ENCODE results near the gene CELF5.
A peak's percentile ranks its signal among the peaks of the same experiment; 100 is the strongest.
"Not testable (repeated sequence)": the region's sequence is repeated elsewhere in the genome, so short reads cannot be mapped to it uniquely, and the experiment has no call there.

Gene CELF5

DNA sequence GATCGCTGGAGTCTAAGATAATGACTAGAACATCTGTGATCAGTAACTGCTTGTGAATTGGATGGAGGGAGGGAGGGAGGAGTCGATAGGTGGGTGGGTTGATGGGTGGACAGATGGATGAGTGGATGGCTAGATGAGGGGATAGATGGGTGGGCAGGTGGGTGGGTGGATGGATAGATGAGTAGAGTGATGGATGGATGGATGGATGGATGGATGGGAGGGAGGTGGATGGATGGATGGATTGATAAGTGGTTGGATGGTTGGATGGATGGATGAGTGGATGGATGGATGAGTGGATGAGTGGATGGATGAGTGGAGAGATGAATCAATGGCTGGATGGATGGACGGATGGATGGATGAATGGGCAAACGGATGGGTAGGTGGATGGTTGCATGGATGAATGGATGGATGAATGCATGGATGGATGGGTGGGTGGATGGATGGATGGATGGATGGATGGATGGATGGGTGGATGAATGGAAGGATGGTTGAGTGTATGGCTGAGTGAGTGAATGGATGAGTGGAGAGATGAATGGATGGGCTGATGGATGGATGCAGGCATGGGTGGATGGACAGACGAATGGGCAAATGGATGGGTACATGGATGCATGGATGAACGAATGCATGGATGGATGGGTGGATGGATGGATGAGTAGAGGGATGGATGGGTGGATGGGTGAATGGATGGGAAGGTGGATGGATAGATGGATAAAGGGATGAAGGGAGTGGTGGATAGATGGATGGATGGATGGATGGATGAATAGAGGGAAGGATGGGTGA is 97.9 kb downstream of the CELF5 start:
- DNase-seq (ENCODE audit: low read depth): no peak

DNA sequence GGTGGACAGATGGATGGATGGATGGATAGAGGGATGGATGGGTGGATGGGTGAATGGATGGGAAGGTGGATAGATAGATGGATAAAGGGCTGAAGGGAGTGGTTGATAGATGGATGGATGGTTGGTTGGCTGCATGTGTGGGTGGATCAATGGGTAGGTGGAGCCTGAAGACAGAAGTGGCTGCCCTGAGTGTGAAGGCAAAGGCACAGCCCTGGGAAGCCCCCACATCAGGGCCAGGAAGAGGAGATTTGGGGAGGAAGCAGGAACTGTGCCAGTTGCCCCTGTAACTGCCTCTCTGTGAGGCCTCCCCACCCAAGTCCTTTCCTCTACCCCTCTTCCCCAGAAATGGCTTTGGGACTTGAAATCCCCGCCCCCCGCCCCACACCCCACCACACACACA is 98.6 kb downstream of the CELF5 start:
- DNase-seq (ENCODE audit: low read depth): no peak

DNA sequence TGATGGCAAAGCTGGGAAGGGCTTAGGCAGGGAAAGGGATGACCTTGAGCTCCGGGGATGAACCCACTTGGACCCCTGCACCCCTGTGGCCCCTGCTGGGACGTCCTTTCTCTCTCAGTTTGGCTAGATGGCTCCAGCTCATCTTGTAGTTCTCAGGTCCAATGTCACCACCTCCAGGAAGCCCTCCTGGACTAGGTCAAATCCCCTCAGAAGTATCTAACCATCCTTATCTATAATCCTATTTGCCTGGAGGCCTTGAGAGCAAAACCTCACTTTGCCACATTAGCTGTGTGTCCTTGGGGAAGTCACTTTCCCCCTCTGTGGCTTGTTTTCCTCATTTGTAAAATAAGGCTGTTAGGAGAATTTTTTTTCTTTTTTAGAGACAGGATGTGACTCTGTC is 99.2 kb downstream of the CELF5 start:
- no peak for DNase-seq (ENCODE audit: low read depth)

DNA sequence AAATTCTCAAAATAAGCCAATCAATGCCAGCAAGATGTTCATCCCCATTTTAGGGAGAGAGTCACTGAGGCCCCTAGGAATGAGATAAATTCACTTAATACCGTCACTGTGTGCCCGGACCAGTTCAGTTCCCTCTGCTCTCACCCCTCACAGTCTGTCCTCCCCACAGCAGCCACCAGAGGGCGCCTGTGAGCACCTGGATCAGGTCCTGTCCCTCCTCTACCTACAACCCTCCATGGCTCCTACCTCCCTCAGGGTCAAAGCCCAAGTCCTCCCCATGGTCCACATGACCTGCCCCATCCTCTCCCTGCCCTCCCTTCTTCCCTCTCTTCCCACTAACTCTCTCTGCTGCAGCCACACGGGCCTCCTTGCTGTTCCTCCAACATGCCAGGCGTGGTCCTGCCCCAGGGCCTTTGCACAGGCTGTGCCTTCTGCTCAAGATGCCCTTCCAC is 100.0 kb downstream of the CELF5 start:
- DNase-seq (ENCODE audit: low read depth): peak; percentile 69

DNA sequence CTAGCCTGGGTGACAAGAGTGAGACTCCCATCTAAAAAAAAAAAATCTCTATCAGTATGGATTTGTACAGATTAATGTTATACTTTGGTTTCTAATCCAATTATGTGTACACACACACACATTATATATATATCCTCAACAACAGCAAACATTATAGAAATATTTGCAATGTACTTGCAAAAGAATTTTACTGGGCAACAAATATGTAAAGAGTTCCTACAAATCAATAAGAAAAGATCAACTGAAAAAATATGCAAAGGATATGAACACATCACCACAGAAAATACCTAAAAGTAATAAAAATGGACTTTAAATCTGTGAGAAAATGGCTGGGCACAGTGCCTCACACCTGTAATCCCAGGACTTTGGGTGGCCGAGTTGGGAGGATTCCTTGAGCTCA is 101.0 kb downstream of the CELF5 start:
- DNase-seq (ENCODE audit: low read depth): no peak

DNA sequence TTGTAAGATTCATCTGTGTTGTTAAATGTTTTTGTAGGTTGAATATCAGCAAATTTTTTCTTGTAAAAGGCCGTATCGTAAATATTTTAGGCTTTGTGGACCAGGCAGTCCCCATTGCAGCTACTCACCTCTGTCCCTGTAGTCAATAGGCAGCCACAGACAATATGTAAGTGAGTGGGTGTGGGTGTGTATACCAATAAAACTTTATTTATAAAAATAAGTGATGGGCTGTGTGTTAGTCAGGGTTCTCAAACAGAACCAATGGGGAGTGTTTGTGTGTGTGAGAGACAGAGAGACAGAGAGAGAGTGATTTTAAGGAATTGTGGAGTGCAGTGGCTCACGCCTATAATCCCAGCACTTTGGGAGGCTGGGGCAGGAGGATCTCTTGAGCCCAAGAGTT is 104.3 kb downstream of the CELF5 start:
- no peak for DNase-seq (ENCODE audit: low read depth)

DNA sequence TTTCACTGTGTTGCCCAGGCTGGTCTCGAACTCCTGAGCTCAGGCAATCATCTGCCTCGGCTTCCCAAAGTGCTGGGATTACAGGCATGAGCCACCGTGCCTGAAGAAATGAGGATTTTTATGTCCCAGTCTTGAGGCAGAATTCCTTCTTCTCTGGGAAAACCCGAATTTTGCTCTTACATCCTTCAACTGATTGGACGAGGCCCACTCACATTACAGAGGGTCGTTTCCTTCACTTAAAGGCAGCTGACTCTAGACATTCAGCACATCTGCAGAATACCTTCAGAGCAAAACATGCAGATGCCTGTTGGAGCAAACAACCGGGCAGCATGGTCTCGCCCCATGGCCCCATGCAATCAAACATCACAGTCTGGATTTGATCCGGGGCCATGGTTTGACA is 105.6 kb downstream of the CELF5 start:
- no peak for DNase-seq (ENCODE audit: low read depth)

DNA sequence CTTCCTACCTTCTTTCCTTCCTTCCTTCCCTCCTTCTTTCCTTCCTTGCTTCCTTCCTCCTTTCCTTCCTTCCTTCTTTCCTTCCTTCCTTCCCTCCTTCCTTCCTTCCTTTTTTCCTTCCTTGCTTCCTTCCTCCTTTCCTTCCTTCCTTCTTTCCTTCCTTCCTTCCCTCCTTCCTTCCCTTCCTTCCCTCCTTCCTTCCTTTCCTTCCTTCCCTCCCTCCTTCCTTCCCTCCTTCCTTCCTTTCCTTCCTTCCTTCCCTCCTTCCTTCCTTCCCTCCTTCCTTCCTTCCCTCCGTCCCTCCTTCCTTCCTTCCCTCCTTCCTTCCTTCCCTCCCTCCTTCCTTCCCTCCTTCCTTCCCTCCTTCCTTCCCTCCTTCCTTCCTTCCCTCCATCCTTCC is 107.8 kb downstream of the CELF5 start:
- DNase-seq (ENCODE audit: low read depth): not testable (repeated sequence)

DNA sequence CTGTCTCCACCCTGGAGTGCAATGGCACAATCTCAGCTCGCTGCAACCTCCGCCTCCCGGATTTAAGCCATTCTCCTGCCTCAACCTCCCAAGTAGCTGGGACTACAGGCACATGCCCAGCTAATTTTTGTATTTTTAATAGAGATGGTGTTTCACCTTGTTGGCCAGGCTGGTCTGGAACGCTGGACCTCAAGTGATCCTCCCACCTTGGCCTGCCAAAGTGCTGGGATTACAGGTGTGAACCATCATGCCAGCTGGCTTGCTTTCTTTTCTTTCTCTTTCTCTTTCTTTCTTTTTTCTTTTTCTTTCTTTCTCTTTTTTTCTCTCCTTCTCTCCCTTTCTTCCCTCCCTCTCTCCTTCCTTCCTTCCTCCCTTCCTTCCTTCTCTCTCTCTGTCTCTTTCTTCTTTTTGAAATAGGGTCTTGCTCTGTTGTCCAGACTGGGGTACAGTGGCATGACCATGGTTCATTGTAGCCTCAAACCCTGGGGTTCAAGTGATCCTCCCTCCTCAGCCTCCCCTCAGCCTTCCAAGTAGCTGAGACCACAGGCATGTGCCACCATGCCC is 108.6 kb downstream of the CELF5 start:
- DNase-seq (ENCODE audit: low read depth): no peak

DNA sequence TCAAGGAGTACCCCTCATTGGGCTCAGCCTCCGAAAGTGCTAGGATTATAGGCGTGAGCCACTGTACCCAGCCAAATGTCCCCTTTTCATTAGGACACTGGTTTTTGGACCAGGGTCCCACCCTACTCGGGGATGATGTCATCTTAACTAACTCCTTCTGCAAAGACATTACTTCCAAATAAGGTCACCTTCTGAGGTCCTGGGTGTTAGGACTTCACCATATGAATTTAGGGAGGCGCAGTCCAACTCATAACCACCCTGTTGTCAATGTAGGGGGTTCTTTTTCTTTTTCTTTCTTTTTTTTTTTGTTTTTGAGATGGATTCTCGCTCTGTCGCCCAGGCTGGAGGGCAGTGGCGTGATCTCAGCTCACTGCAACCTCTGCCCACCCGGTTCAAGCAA is 109.2 kb downstream of the CELF5 start:
- DNase-seq (ENCODE audit: low read depth): no peak

DNA sequence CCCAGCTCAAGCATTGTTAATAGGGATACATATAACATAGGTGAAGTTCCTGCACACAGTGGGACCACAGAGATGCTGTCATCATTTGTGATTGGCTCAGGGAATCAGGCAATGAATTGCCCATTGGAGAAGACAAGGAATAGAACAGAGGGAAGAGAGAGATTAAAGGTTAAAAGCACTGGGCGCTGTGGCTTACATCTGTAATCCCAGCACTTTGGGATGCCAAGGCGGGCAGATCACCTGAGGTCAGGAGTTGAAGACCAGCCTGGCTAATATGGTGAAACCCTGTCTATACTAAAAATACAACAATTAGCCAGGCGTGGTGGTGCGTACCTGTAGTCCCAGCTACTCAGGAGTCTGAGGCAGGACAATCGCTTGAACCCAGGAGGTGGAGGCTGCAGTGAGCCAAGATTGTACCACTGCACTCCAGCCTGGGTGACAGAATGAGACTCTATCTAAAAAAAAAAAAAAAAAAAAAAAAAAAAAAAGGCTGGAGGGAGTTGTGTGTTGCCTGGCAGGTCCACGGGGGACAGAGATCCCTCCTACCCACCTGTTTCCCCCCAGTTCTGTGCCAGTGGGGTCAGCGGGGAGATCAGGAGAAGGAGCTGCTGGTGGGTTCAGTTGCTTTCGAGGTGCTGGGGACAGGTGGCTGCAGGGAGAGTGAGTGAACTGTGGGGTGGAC is 110.4 kb downstream of the CELF5 start:
- not testable (repeated sequence) for DNase-seq (ENCODE audit: low read depth)

DNA sequence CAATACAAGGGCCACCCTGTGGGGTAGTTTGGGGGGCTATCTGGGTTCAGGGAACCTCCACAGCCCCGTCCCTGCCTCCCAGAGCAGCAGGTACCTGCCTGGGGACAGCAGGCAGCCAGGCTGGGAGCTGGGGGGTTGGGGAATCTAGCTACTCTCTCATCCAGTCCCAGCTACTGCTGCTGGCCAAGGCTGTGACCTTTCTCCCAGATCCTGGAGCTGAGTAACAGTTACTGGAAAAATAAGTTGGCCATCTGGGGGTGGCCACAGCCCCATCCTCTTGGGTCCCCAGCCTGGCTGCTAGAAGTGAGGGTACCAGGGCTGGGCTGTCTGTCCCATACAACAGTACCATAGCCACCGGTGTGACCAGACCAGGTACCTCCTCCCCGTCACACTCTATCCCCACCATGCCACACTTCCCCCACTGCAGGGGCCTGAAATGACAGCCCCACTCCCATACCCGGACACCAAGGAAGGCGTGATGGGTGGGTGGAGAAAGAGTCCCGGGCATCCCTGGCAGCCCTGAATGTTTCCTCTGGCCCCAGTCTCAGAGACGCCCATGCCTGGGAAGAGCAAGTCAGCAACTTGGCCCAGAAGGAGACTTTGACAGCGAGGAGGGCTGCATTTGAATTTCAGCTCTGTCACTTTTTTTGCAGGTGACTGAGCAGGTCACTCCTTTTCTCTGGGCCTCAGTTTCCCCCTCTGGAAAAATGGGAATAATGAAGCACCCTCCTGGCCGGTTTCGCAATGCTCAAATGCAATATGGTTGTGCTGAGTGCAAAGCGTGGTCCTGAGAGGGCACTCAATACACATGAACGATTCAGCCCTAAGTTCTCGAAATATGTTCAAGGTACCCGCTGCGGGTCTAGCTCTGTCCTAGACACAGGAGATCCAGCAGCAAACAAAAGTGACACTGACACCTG is 111.2 kb downstream of the CELF5 start:
- DNase-seq (ENCODE audit: low read depth): no peak

DNA sequence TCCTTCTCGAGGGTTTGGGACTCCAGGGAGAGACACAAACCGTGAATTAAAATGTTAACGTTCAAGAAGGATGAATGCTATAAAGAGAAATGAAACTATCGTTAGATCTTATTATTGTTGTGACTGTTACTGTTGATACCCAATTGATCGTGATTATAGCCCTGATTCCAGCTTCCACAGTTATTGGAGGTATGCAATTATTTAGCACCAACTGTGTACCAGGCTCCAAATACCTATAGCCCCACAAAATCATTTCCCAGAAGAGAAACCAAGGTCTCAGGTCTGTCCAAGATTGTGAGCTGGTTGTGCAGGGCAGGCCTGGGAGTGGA is 111.9 kb downstream of the CELF5 start:
- no peak for DNase-seq (ENCODE audit: low read depth)

DNA sequence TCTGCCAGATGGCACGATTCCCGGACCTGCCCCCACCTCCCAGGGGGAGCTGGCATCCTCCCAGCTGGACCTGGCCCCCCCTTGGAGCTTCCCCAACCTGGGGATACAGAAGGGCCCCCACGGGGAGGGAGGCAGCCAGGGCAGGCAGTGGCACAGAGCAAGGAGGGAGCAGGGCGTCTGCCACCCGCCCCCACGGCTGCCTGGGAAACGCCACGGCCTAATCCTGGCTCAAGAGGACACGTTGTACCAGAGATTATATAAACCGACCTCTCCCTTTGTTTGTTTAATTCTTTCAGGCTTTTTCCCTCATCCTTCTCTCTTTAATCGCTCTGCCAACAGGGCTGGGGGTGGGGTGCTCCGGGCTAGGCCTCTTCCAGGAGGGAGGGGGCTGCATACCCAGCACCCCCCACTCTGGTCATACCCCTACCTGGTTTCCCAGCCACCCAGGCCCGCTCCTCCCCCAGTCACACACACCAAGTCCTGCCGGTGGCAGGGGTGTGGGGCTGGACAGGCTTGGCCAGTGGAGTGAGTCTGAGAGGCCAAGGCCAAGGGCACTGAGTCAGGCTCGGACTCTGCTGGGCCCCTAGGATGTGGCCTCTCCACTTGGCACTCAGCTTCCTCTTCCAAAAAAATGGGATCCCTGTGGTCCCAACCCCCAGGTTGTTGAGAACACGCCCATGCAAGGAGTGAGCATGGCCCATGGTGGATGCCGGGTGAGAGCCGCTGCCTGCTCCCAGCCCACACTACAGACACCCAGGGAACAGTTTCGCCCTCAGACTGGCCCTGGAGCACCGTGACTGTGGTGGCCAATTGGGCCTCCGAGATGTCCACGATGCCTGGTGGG is 112.4 kb downstream of the CELF5 start:
- DNase-seq (ENCODE audit: low read depth): no peak

DNA sequence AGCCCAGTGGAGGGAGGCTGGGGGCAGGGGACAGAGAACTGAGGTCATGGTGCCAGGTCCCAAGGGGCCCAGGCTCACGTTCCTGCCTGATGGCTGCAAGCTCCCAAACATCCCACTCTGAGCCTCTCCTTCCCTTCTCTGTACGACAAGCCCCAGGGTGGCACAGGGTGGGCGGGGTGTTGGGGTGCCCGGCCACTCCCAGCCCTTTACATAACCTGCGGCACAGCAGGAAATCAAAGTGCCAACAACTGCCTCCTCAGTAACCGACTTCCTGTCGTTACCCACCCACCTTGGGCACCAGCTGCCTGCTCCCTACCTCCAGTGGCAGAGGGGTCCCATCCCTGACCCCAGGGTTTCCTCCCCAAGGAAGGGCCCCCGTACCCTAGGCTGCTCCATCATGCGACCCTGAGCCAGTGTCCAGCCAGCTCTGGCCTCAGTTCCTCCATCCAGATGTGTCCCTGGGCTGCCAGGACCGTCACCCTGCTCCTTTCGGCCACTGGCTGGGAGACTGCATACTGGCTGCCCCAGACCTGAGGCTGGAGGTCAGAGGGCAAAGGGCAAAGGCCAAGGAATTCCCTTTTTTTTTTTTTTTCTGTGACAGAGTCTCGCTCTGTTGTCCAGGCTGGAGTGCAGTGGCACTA is 114.2 kb downstream of the CELF5 start:
- no peak for DNase-seq (ENCODE audit: low read depth)

DNA sequence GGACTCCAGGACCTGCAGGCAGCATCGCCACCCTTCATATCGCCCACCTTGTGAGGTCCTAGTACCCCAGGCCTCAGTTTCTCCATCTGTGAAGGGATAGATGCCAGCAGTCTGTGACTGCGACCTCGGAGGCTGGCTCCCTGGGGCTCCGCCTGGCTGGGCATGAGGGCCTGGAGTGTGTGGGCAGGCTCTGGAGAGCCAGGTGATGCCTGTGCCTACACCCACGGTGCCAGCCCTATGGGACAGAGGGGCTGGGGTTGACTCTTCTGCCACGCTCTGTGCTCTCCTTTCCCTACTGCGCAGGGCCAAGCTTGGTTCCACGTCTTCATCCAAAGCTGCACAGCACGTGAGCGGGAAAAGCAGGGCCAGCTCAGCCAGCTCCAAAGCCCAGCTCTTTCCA is 115.9 kb downstream of the CELF5 start:
- no peak for DNase-seq (ENCODE audit: low read depth)

DNA sequence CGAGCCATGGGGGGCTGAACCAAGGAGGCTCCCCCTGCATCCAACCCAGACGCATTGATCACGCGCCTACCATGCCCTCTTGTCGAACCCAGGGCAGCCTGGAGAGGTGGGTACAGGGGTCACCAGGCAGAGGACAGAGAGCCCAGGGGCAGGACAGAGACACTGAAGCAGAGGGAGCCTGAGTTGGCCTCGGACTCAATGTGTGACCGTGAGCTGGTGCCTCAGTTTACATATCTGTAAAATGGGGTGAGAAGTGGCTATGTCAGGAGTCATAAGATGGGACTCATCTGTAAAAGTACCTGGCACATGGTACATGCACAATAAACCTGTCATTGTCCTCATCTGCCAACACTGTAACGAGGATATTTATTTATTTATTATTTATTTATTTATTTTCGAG is 117.8 kb downstream of the CELF5 start:
- DNase-seq (ENCODE audit: low read depth): no peak

DNA sequence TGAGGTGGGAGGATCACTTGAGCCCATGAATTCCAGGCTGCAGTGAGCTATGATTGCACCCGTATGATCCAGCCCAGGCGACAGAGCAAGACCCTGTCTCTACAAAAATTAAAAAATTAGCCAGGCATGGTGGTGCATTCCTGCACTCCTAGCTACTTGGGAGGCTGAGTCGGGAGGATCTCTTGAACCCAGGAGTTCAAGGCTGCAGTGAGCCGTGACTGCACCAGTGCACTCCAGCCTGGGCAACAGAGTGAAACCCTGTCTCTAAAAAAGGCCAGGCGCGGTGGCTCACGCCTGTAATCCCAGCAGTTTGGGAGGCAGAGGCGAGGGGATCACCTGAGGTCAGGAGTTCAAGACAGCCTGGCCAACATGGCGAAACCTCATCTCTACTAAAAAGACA is 118.5 kb downstream of the CELF5 start:
- not testable (repeated sequence) for DNase-seq (ENCODE audit: low read depth)

DNA sequence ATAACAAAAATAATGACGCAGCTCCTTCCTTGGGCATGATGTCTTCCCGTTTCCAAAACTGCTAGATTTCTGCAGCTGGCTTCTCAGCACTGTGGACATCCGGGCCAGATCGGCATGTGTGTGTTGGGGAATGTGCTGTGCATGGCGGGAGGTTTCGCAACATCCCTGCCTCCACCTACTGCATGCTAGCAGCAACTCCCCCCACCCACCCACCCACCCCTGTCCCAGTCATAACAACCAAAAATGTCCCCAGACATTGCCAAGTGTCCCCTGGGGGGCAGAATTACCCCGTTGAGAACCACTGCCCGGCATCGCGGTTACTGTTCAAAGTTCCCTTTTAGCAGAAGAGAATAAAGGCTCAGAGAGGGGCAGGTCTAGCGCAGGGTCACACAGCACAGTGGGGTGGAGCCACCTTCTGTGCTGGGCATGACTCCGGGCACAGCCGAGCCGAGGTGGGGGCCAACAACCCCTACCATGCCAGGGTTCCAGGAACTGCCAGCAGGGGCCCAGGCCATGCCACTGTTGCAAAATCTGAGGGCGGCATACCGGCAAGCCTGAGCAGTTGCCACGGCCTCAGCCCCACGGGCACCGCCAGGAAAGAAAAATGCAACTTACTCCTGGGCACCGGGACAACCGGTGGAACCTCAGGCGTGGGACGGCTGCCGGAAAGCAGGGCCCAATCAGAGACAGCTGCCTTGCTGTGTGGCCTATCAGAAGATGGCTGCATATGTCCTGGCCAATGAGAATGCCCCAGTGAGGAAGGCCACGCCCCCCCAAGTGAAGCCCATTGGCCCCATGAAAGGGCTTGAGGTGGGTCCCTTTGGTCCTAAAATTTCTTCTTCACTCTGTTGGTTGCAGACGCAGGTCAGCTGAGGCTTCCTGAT is 119.4 kb downstream of the CELF5 start:
- DNase-seq (ENCODE audit: low read depth): no peak

Data from stimulated activated CD8-positive, alpha-beta memory T cell treated with anti-CD3 and anti-CD28 coated beads, Interleukin-15, amount 100 ng/mL, for 24 hours (primary cell).